H1 (cell line): ENCODE data around the gene THBS1. TPM values are rescaled to one million over a fixed set of nuclear protein-coding genes. Genes with fewer than 3 reads are reported as not detected.

Source experiments
- CTCF ChIA-PET: fragments of 300-600 bp; sonication (Branson Sonifier 250); formaldehyde crosslinking; loops from one replicate; lab custom pipeline; 2021; ENCODE audit not compliant: partially characterized antibody; lab: Charles Lee
- POLR2A ChIA-PET: fragments of 300-600 bp; sonication (Branson Sonifier 250); formaldehyde crosslinking; loops from one replicate; lab custom pipeline; 2021; ENCODE audit warnings: inconsistent platforms; ENCODE audit not compliant: partially characterized antibody; lab: Charles Lee
- DNase-seq, 2 experiments: peaks; one replicate each; pipeline versions ENCODE4 v3.0.0 to v3.0.0-alpha.2; 2010 to 2022; ENCODE audit warnings: low spot score in 2 of 2, low read depth in 1 of 2, mixed read lengths in 1 of 2
- FAIRE-seq: peaks from 2 replicates; lab custom pipeline; 2011; peaks lifted over from hg19 to GRCh38; lab: Jason Lieb, UNC
- H2AFZ ChIP-seq: 2 replicates; pipeline ENCODE4 v1.8.1; 2012; ENCODE audit warnings: low read length, inconsistent platforms
- H2AK5ac ChIP-seq: 2 replicates; pipeline ENCODE4 v1.6.1; 2013; ENCODE audit warnings: low read depth, low read length
- H2BK120ac ChIP-seq: replicated peaks from 2 replicates; pipeline ENCODE3; 2013; ENCODE audit warnings: low read depth, low read length, inconsistent platforms
- H2BK12ac ChIP-seq: 2 replicates; pipeline ENCODE4 v1.6.1; 2013; ENCODE audit warnings: low read depth, low read length
- H2BK15ac ChIP-seq: 2 replicates; pipeline ENCODE4 v1.6.1; 2013; ENCODE audit warnings: low read length
- H2BK20ac ChIP-seq: 2 replicates; pipeline ENCODE4 v1.6.1; 2013; ENCODE audit warnings: low read length
- H2BK5ac ChIP-seq: 2 replicates; pipeline ENCODE4 v1.6.1; 2013; ENCODE audit warnings: low read depth, low read length
- H3K14ac ChIP-seq: 2 replicates; pipeline ENCODE4 v1.6.1; 2013; ENCODE audit warnings: inconsistent platforms; ENCODE audit not compliant: insufficient read length
- H3K18ac ChIP-seq: 2 replicates; pipeline ENCODE4 v1.6.1; 2013; ENCODE audit warnings: low read length; ENCODE audit errors: extremely low read depth
- H3K23ac ChIP-seq: 2 replicates; pipeline ENCODE4 v1.6.1; 2013; ENCODE audit warnings: inconsistent platforms; ENCODE audit not compliant: insufficient read length
- H3K23me2 ChIP-seq: 2 replicates; pipeline ENCODE4 v1.6.1; 2013; ENCODE audit warnings: low read depth, low read length
- H3K27ac ChIP-seq: 2 replicates; pipeline ENCODE4 v1.6.1; 2011; ENCODE audit warnings: low read depth, low read length, inconsistent platforms
- H3K27me3 ChIP-seq, 4 experiments: replicated peaks in 1 of 4; 1 replicate in 1 of 4; 2 replicates in 3 of 4; pipeline versions ENCODE4 v1.6.1 to v1.8.1; 2011 to 2013; ENCODE audit warnings: low read length in 3 of 4, mild to moderate bottlenecking in 3 of 4, inconsistent platforms in 2 of 4, mixed read lengths in 2 of 4, moderate library complexity in 1 of 4; ENCODE audit not compliant: control insufficient read depth in 3 of 4, insufficient read depth in 3 of 4; ENCODE audit errors: extremely low read depth in 1 of 4
- H3K36me3 ChIP-seq, 4 experiments: 2 replicates each; pipeline versions ENCODE4 v1.6.1 to v1.8.1; 2011 to 2013; ENCODE audit warnings: mild to moderate bottlenecking in 4 of 4, low read length in 3 of 4, moderate library complexity in 2 of 4, control low read depth in 1 of 4, inconsistent platforms in 1 of 4; ENCODE audit not compliant: insufficient read depth in 4 of 4, control insufficient read depth in 2 of 4
- H3K4ac ChIP-seq: replicated peaks from 2 replicates; pipeline ENCODE3; 2013; ENCODE audit warnings: low read length, low read depth, mixed read lengths, inconsistent platforms; ENCODE audit not compliant: insufficient read length
- H3K4me1 ChIP-seq, 4 experiments: replicated peaks in 1 of 4; 1 replicate in 1 of 4; 2 replicates in 3 of 4; pipeline versions ENCODE4 v1.6.1 to v1.8.1; 2011 to 2013; ENCODE audit warnings: low read length in 3 of 4, inconsistent platforms in 2 of 4, mixed read lengths in 1 of 4; ENCODE audit not compliant: insufficient read depth in 4 of 4, control insufficient read depth in 3 of 4
- H3K4me2 ChIP-seq, 2 experiments: 2 replicates each; pipeline versions ENCODE4 v1.6.1 to v1.8.1; 2011 to 2013; ENCODE audit warnings: low read depth in 2 of 2, low read length in 2 of 2, control low read depth in 1 of 2, inconsistent platforms in 1 of 2, mild to moderate bottlenecking in 1 of 2; ENCODE audit not compliant: insufficient read depth in 1 of 2
- H3K4me3 ChIP-seq, 4 experiments: fragments of 200-600, 300-600 bp in 1 of 4; sonication (generic), shearing (Covaris generic), sonication (Bioruptor Twin) in 1 of 4; 2 replicates each; pipeline versions ENCODE4 v1.5.1 to v1.8.1; 2011 to 2016; ENCODE audit warnings: low read length in 4 of 4, low read depth in 3 of 4, control low read depth in 2 of 4, inconsistent platforms in 2 of 4, mild to moderate bottlenecking in 2 of 4, mixed read lengths in 1 of 4, moderate library complexity in 1 of 4; ENCODE audit not compliant: insufficient read depth in 2 of 4; ENCODE audit errors: extremely low read depth in 1 of 4
- H3K56ac ChIP-seq: replicated peaks from 2 replicates; pipeline ENCODE3; 2013; ENCODE audit warnings: low read depth, mild to moderate bottlenecking, mixed read lengths, low read length, inconsistent platforms; ENCODE audit not compliant: insufficient read length
- H3K79me1 ChIP-seq: 2 replicates; pipeline ENCODE4 v1.6.1; 2013; ENCODE audit warnings: low read depth, low read length, control low read depth
- H3K79me2 ChIP-seq, 2 experiments: 2 replicates each; pipeline versions ENCODE4 v1.6.1 to v1.8.1; 2012 to 2013; ENCODE audit warnings: low read length in 2 of 2, mild to moderate bottlenecking in 2 of 2, inconsistent platforms in 1 of 2; ENCODE audit not compliant: insufficient read depth in 2 of 2, control insufficient read depth in 1 of 2
- H3K9ac ChIP-seq, 4 experiments: replicated peaks in 1 of 4; 1 replicate in 1 of 4; 2 replicates in 3 of 4; pipeline versions ENCODE4 v1.6.1 to v1.8.1; 2011 to 2013; ENCODE audit warnings: low read depth in 3 of 4, low read length in 3 of 4, control low read depth in 2 of 4, mild to moderate bottlenecking in 2 of 4, moderate library complexity in 2 of 4, inconsistent platforms in 1 of 4; ENCODE audit errors: extremely low read depth in 1 of 4
- H3K9me3 ChIP-seq, 2 experiments: 2 replicates each; pipeline versions ENCODE4 v1.6.1 to v1.8.1; 2012 to 2013; ENCODE audit warnings: mild to moderate bottlenecking in 2 of 2, moderate library complexity in 2 of 2, control low read depth in 1 of 2, inconsistent platforms in 1 of 2, low read depth in 1 of 2, low read length in 1 of 2, mixed read lengths in 1 of 2; ENCODE audit not compliant: insufficient read depth in 2 of 2
- H4K20me1 ChIP-seq, 2 experiments: replicated peaks in 1 of 2; 2 replicates each; pipeline versions ENCODE3 to v1.8.1; 2011 to 2013; ENCODE audit warnings: inconsistent platforms in 2 of 2, low read length in 2 of 2, mild to moderate bottlenecking in 1 of 2; ENCODE audit not compliant: insufficient read depth in 2 of 2, control insufficient read depth in 1 of 2
- H4K5ac ChIP-seq: 2 replicates; pipeline ENCODE4 v1.6.1; 2013; ENCODE audit warnings: low read length, low read depth, mixed read lengths, inconsistent platforms; ENCODE audit not compliant: insufficient read length
- H4K8ac ChIP-seq: 2 replicates; pipeline ENCODE4 v1.8.0; 2013; ENCODE audit warnings: mild to moderate bottlenecking, moderate library complexity, low read length, inconsistent platforms; ENCODE audit not compliant: insufficient read depth; ENCODE audit errors: extremely low read depth
- H4K91ac ChIP-seq: replicated peaks from 2 replicates; pipeline ENCODE3; 2013; ENCODE audit warnings: low read length, mixed read lengths, inconsistent platforms; ENCODE audit not compliant: insufficient read length
- RFX5 ChIP-seq: IDR thresholded peaks from 2 replicates; pipeline ENCODE4 v1.6.1; 2011; ENCODE audit warnings: low read depth, low read length, improper control_type of control experiment, borderline replicate concordance
- RNF2 ChIP-seq: fragments of 200-900, 300-1000 bp; sonication (generic); IDR thresholded peaks from 2 replicates; pipeline ENCODE4 v1.7.1; 2016; ENCODE audit warnings: borderline replicate concordance, low read depth, mild to moderate bottlenecking, antibody characterized with exemption, low read length; ENCODE audit not compliant: poor library complexity, severe bottlenecking; ENCODE audit errors: missing control alignments
- WGBS, 2 experiments: shearing (Covaris generic) in 1 of 2; methylation state at CpG; one replicate each; pipeline versions ENCODE4 v1.1.6 to v1.1.7; 2013 to 2015; ENCODE audit warnings: low lambda C conversion rate in 2 of 2, mixed read lengths in 2 of 2, inconsistent platforms in 1 of 2, low coverage in 1 of 2, missing lambda C conversion rate in 1 of 2; ENCODE audit not compliant: insufficient replicate concordance in 2 of 2, insufficient coverage in 1 of 2, insufficient read length in 1 of 2; ENCODE audit errors: extremely low coverage in 1 of 2, missing lambda C conversion rate in 1 of 2; 5-methylcytosine and 5-hydroxymethylcytosine counted together
- polyA plus RNA-seq, 7 experiments: library from polyadenylated mRNA; depleted of rRNA in 3 of 7; stranded (reverse) in 5 of 7; unstranded in 2 of 7; fragments of >200 nt in 5 of 7; fragments of 200-250 nt in 2 of 7; gene quantifications; 1 replicate in 5 of 7; 2 replicates in 1 of 7; 4 replicates in 1 of 7; pipeline versions ENCODE4 v1.2.1 to v1.2.3, GENCODE V29; 2011 to 2013; ENCODE audit warnings: missing spikeins in 2 of 7, mixed read lengths in 2 of 7
- total RNA-seq: library from RNA; stranded (reverse); fragmentation: NEBNext Ultra II Directional; extraction: Animal tissue kit (Norgen Biotek cat#: 25700); gene quantifications from 2 replicates; pipeline ENCODE4 v1.2.1, GENCODE V29; 2021

The THBS1 gene
- total and polyA plus RNA-seq, 2 of the 8 experiments (the other 6 are each of a cell fraction or from before 2014, with no cell fraction given) = 10.3 to 63.3 TPM

GRCh38 chr15:39589815-39590644 lies 9.2 kb downstream of the THBS1 start:
- no peak overlapping the region for H3K4me2 ChIP-seq
- no peak overlapping the region for H3K56ac ChIP-seq
- no peak overlapping the region for H4K91ac ChIP-seq
- H2BK5ac ChIP-seq = no peak overlapping the region
- ChIA-PET POLR2A (interaction anchor here (2.1 to 16.2 kb wide), 2 partner anchors 8 to 9 kb away, joined by 7 to 117 read pairs; partner anchors contain the start of gene THBS1), CTCF (interaction anchor here (1.5 kb wide), 1 partner anchor 166 kb away, joined by 5 read pairs; no protein-coding TSS in a partner anchor)
- H2AFZ ChIP-seq = no peak overlapping the region
- H4K20me1 ChIP-seq = peaks cover 0 to 2% of the 10 kb centered on the region in 2 experiments
- H3K23ac ChIP-seq = no peak overlapping the region
- H3K9ac ChIP-seq = no peak overlapping the region
- 97% methylated on average over 13 of the region's 13 CpGs; no CpG with 5 or more reads in 1 of the 2 experiments for WGBS, 2 experiments
- H3K36me3 ChIP-seq = peaks cover 61 to 99% (median 94%) of the 10 kb centered on the region in 4 experiments
- no peak overlapping the region for H2BK15ac ChIP-seq
- no peak overlapping the region for H3K27ac ChIP-seq
- H3K27me3 ChIP-seq = no peaks in the 10 kb centered on the region
- H3K79me2 ChIP-seq = no peaks in the 10 kb centered on the region
- H2BK12ac ChIP-seq = no peak overlapping the region
- FAIRE-seq = no peak
- no peaks in the 10 kb centered on the region for H3K9me3 ChIP-seq
- no peak overlapping the region for H4K5ac ChIP-seq
- no peak overlapping the region for H3K14ac ChIP-seq
- no peak overlapping the region for H2BK120ac ChIP-seq
- H4K8ac ChIP-seq = no peak overlapping the region
- no peaks in the 10 kb centered on the region for H3K23me2 ChIP-seq
- H2AK5ac ChIP-seq = no peak overlapping the region
- no peak overlapping the region for H3K4ac ChIP-seq
- H3K4me3 ChIP-seq = no peak overlapping the region
- H3K79me1 ChIP-seq = no peaks in the 10 kb centered on the region
- no peak overlapping the region for H3K18ac ChIP-seq
- no peak overlapping the region for H2BK20ac ChIP-seq
- DNase-seq = no peak
- no peaks in the 10 kb centered on the region for H3K4me1 ChIP-seq
- TF ChIP-seq RFX5 = no peak
- no peak for TF ChIP-seq RNF2
